HG02623 (cell line): ENCODE data around the gene SENP5.
"Not testable (repeated sequence)": the region's sequence is repeated elsewhere in the genome, so short reads cannot be mapped to it uniquely, and the experiment has no call there.

Experiments used
- ATAC-seq: cut with Tn5 transposase; IDR thresholded peaks from one replicate; pipeline ENCODE4 v1.9.1; 2021; ENCODE audit warnings: moderate library complexity; ENCODE audit not compliant: unreplicated experiment

The SENP5 gene

GRCh38 chr3:196942226-196942914, 74.7 kb downstream of the SENP5 start, which contains the start of gene NCBP2:
NCBP2 (minus strand) TSS chr3:196942528; CDS start chr3:196942503, 25 bp downstream.
- ATAC-seq = peak; percentile 86

GRCh38 chr3:196942915-196943277, 75.2 kb downstream of the SENP5 start:
- peak; percentile 3 for ATAC-seq

GRCh38 chr3:196944037-196944790, 76.5 kb downstream of the SENP5 start:
- not testable (repeated sequence) for ATAC-seq

GRCh38 chr3:196947136-196947859, 79.6 kb downstream of the SENP5 start:
- no peak for ATAC-seq

GRCh38 chr3:196947860-196948441, 80.2 kb downstream of the SENP5 start:
- ATAC-seq = no peak

GRCh38 chr3:196948442-196949284, 80.9 kb downstream of the SENP5 start:
- no peak for ATAC-seq

- ATAC-seq = no peak
Observed at GRCh38 chr3:196949285-196949619, 81.5 kb downstream of the SENP5 start.

- no peak for ATAC-seq
Observed at GRCh38 chr3:196949750-196950149, 82.0 kb downstream of the SENP5 start.

- ATAC-seq = no peak
Observed at GRCh38 chr3:196951371-196951770, 83.7 kb downstream of the SENP5 start.

- no peak for ATAC-seq
Observed at GRCh38 chr3:196954832-196955231, 87.1 kb downstream of the SENP5 start.

- ATAC-seq = no peak
Observed at GRCh38 chr3:196962108-196962929, 94.6 kb downstream of the SENP5 start.

- ATAC-seq = no peak
Observed at GRCh38 chr3:196962930-196963630, 95.4 kb downstream of the SENP5 start.

- no peak for ATAC-seq
Observed at GRCh38 chr3:196963631-196963953, 95.9 kb downstream of the SENP5 start.

- no peak for ATAC-seq
Observed at GRCh38 chr3:196965112-196965803, 97.5 kb downstream of the SENP5 start.

GRCh38 chr3:196965804-196966173, 98.1 kb downstream of the SENP5 start:
- ATAC-seq = no peak

GRCh38 chr3:196966526-196967401, 99.0 kb downstream of the SENP5 start:
- no peak for ATAC-seq

GRCh38 chr3:196967412-196968232, 99.9 kb downstream of the SENP5 start:
- no peak for ATAC-seq
